Spinal cord (tissue), 10 donors: ENCODE data around the gene TRPM4. TPM values are rescaled to one million over a fixed set of nuclear protein-coding genes. Genes with fewer than 3 reads are reported as not detected.
"Not testable (repeated sequence)": the region's sequence is repeated elsewhere in the genome, so short reads cannot be mapped to it uniquely, and the experiment has no call there.

ENCODE experiments used
- DNase-seq, 6 donors: peaks; one replicate each; pipeline versions ENCODE4 v3.0.0 to v3.0.0-alpha.2; 2013 to 2015; ENCODE audit warnings: low spot score in 6 of 6, low read depth in 4 of 6
- H3K27ac ChIP-seq: one replicate; pipeline ENCODE4 v1.5.1; 2013; ENCODE audit warnings: low read depth, low read length, control low read depth
- H3K27me3 ChIP-seq: one replicate; pipeline ENCODE4 v1.6.1; 2013; ENCODE audit warnings: low read length; ENCODE audit not compliant: control insufficient read depth, insufficient read depth
- H3K36me3 ChIP-seq: one replicate; pipeline ENCODE4 v1.6.1; 2013; ENCODE audit warnings: low read length; ENCODE audit not compliant: control insufficient read depth, insufficient read depth
- H3K4me1 ChIP-seq: one replicate; pipeline ENCODE4 v1.6.1; 2013; ENCODE audit warnings: low read length; ENCODE audit not compliant: control insufficient read depth, insufficient read depth
- H3K4me3 ChIP-seq: one replicate; pipeline ENCODE4 v1.5.1; 2013; ENCODE audit warnings: low read depth, low read length, control low read depth
- H3K9me3 ChIP-seq: one replicate; pipeline ENCODE4 v1.6.1; 2013; ENCODE audit warnings: low read length; ENCODE audit not compliant: control insufficient read depth, insufficient read depth
- WGBS: methylation state at CpG from one replicate; pipeline ENCODE4 v1.1.5; 2013; ENCODE audit warnings: missing lambda C conversion rate; ENCODE audit not compliant: insufficient coverage; 5-methylcytosine and 5-hydroxymethylcytosine counted together
- polyA plus RNA-seq, 2 donors: library from polyadenylated mRNA; unstranded; fragments of 120-200 nt; gene quantifications; one replicate each; pipeline ENCODE4 v1.2.1, GENCODE V29; 2013; ENCODE audit not compliant: insufficient read length in 2 of 2
- total RNA-seq, 2 donors: library from RNA; depleted of rRNA in 1 of 2; stranded (reverse); fragments of 120-200 nt in 1 of 2; fragments of >200 nt in 1 of 2; gene quantifications; one replicate each; pipeline versions ENCODE4 v1.2.3 to v1.2.4, GENCODE V29; 2013 to 2014
- donor health status: healthy.

The TRPM4 gene
- total and polyA plus RNA-seq, 4 donors = 9.2 to 30.7 (median 15.1) TPM

DNA sequence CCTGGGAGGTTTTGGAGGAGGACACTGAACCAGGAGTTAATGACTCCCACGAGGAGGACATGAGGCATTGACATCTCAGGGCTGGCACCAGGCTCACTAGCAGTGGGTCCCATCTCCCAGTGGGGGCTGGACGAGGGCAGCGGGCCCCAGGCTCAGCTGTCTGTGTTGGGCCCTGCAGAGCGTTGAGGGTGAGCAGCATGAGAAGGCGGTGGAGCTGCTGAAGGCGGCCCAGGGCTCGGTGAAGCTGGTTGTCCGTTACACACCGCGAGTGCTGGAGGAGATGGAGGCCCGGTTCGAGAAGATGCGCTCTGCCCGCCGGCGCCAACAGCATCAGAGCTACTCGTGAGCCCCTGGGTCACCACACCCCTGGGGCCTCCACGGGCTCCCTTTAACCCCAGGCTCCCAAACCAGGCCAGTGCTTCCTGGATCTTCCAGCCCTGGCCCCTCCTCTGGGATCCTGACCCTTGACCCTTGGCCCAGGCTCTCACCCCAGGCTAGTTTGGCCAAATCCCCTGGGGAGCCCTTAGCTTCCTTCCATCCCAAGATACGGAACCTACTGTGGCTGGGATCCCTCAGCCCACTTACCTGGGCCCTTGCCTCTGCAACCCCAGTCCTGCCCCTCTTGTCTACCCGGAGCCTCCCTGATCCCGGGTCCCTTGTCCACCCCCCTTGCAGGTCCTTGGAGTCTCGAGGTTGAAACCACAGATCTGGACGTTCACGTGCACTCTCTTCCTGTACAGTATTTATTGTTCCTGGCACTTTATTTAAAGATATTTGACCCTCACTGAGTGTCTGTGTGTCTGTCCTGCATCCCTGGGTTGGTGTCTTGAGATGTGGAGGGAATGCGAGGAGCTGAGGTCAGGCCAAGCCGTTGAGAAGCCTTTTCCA is 39.7 kb upstream of the TRPM4 start:
- 74% methylated on average over 23 of the region's 26 CpGs for WGBS
- H3K9me3 ChIP-seq = no peaks in the 10 kb centered on the region
- H3K36me3 ChIP-seq = peaks cover 18% of the 10 kb centered on the region
- peak overlapping the region; percentile 93 for H3K27ac ChIP-seq
- peak overlapping the region; percentile 71 for H3K4me3 ChIP-seq
- H3K27me3 ChIP-seq = peaks cover 5% of the 10 kb centered on the region
- DNase-seq = no peak
- H3K4me1 ChIP-seq = peaks cover 52% of the 10 kb centered on the region

DNA sequence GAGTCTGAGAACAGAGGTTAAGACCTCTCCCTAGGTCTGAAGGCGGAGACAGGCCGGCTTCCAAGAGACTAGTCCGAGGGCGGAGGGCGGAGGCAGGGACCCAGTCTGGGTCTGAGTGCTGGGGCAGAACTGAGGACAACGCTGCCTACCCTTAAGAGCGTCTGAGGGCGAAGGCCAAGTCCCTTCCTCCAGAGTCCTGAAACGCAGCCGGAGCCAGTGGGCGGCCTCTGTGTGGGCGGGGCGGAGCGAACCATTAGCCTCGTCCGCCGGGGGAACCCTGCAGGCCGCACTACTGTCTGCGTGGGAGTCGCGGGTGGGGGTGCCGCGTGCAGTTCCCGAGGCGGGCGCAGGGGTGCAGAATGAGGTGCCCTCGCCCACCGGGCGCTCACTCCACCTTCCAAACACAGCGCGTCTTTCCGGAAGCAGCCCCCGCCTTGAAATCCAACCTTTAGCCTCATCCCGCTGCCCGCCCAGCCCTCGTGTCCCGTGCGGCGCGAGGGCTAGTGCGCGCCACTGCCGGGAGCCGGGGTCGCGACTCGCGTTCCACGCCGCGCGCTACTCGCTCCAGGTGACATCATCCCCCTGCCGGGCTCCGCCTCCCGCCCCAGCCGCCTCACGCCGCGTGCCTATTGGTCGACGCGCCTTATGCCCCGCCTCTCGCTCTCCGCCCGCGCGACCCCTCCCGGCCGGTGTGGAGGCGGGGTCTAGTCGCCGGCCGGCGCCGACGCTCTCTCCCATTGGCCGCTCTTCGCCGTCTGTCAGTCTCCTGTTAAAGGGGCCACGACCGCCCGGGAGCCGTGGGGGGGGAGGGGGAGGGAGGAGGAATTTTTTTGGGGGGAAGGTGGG is 38.8 kb upstream of the TRPM4 start, which contains the start of gene C19orf73:
TSS of gene C19orf73 (minus strand) at position 579 of the 846 bp plus-strand sequence. CDS start at position 458, 121 bp downstream.
- H3K27ac ChIP-seq = peak within 1 kb of the TSS; percentile 93
- peaks cover 18% of the 10 kb centered on the region for H3K36me3 ChIP-seq
- H3K4me3 ChIP-seq = peak within 1 kb of the TSS; percentile 71
- no peaks in the 10 kb centered on the region for H3K9me3 ChIP-seq
- peaks cover 5% of the 10 kb centered on the region for H3K27me3 ChIP-seq
- DNase-seq = peak in 5 of 6 donors; percentile 89 to 99 (median 93)
- under 1% methylated on average over 85 of the region's 85 CpGs for WGBS
- H3K4me1 ChIP-seq = peaks cover 44% of the 10 kb centered on the region

DNA sequence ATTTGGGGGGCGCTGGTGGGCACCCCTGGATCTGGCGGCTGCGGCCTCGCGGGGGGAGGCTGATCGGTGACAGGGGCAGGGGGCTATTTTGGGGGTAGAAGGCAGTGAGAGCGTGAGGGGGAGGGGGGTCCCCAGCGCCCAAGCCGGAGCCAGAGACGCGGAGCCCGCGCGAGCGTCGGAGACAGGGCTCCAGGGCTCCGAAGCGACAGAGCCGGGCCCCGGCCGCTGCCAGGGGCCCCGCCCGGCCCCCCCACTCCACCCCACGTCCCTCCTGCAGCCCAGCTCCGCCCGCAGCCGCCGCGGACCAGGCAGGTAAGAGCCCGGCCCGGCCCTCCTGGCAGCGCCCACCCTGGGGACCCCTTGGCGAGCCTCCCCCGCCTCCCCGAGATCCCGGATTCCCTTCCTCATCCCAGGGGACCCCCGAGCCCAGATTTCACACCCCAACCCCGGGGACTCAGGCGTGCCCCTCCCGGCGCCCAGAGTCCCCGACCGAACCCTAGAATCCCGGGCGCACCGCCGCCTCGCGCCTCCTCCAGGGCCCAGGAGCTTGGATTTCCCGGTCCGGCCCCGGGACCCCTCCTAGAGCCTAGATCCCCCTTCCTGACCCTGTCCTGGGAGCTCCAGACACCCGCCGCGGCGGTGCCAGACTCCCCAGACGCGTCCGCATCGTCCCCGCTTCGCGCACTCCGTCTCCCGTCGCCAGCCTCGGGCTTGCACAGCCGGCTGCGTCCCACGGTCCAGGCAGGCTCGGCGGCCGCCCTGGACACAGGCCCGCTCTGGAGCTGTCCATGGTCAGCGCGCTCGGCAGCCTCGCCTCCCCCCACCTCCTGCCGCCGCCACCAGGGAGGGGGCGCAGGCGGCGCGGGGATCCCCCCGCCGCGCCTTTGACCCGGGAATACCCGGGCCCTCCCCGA is 37.9 kb upstream of the TRPM4 start, which contains the start of gene PPFIA3:
TSS of gene PPFIA3 (plus strand) at position 134 of the 914 bp plus-strand sequence. CDS start 8,330 bp downstream, outside the sequence.
- WGBS = under 1% methylated on average over 83 of the region's 90 CpGs
- no peaks in the 10 kb centered on the region for H3K9me3 ChIP-seq
- peaks cover 5% of the 10 kb centered on the region for H3K27me3 ChIP-seq
- peak within 1 kb of the TSS; percentile 93 for H3K27ac ChIP-seq
- H3K4me3 ChIP-seq = peak within 1 kb of the TSS; percentile 71
- peaks cover 18% of the 10 kb centered on the region for H3K36me3 ChIP-seq
- DNase-seq = peak in 2 of 6 donors; percentile 49 to 68
- peaks cover 42% of the 10 kb centered on the region for H3K4me1 ChIP-seq

DNA sequence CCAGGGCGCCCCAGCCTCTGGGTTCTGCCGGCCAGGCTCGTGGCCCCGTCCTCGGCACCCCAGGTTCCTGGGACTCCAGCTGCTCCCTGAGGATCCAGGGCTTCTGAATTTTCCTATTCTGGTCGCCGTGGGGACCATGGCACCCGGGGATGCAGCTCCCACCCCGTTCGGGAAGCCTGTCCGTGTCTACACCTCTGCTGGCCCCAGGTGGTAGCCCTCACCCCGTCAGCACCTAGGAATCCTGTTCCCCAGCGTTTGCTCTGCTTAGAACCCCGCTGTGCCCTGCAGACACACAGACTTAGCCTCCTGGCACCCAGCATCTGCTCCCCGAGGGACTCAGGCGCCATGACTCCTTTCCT is 37.3 kb upstream of the TRPM4 start:
- peaks cover 40% of the 10 kb centered on the region for H3K4me1 ChIP-seq
- no peak for DNase-seq
- peaks cover 18% of the 10 kb centered on the region for H3K36me3 ChIP-seq
- 8% methylated on average over 16 of the region's 16 CpGs for WGBS
- H3K27ac ChIP-seq = no peak overlapping the region
- H3K4me3 ChIP-seq = no peak overlapping the region
- no peaks in the 10 kb centered on the region for H3K9me3 ChIP-seq
- peaks cover 5% of the 10 kb centered on the region for H3K27me3 ChIP-seq

DNA sequence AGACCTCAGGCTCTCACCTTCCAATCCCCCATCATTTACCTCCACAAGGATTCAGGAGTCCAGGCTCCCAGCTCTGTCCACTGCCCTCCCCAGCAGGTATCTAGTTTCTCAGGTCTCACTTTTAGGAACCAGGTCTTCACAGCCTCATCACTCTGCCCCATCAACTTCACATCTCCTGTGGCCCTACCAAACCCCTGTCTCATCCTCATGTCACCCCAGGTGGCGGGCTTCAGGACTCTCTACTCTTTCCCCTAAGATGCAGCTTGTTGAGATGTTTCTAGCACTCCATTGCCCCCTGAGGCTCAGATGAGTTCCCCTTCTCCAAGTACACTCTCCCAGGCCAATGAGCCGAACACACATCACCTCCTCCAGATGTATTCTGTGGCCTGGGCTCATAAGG is 36.7 kb upstream of the TRPM4 start:
- H3K27me3 ChIP-seq = peaks cover 5% of the 10 kb centered on the region
- peaks cover 16% of the 10 kb centered on the region for H3K36me3 ChIP-seq
- no peak overlapping the region for H3K27ac ChIP-seq
- H3K4me1 ChIP-seq = peaks cover 36% of the 10 kb centered on the region
- 100% methylated on average over 1 of the region's 2 CpGs for WGBS
- no peaks in the 10 kb centered on the region for H3K9me3 ChIP-seq
- no peak for DNase-seq
- H3K4me3 ChIP-seq = no peak overlapping the region

DNA sequence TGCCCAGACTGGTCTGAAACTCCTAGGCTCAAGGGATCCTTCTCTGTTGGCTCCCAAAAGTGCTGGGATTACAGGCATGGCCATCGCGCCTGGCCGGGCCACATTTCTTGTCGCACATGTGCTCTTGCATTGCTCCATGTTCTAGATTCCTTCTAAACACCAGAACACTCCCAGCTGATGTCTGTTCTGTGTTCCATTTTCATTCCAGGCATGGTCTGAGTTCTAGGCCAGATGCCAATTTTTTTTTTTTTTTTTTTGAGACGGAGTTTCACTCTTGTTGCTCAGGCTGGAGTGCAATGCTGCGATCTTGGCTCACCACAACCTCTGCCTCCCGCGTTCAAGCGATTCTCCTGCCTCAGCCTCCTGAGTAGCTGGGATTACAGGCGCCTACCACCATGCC is 35.8 kb upstream of the TRPM4 start:
- H3K4me3 ChIP-seq, H3K9me3 ChIP-seq, H3K36me3 ChIP-seq, DNase-seq, H3K27ac ChIP-seq, H3K27me3 ChIP-seq: not testable (repeated sequence)
- H3K4me1 ChIP-seq = peaks cover 36% of the 10 kb centered on the region
- WGBS = 95% methylated on average over 4 of the region's 10 CpGs

DNA sequence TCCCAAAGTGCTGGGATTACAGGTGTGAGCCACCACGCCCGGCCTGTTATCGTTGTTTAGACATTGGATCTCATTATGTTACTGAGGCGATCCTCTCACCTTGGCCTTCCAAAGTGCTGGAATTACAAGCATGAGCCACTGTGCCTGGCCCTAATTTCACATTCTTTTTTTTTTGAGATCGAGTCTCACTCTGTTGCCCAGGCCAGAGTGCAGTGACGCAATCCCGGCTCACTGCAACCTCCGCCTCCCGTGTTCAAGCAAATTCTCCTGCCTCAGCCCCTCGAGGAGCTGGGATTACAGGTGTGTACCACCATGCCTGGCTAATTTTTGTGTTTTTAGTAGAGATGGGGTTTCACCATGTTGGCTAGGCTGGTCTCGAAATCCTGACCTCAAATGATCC is 34.3 kb upstream of the TRPM4 start:
- 91% methylated on average over 11 of the region's 11 CpGs for WGBS
- not testable (repeated sequence) for H3K4me3 ChIP-seq, DNase-seq, H3K27me3 ChIP-seq, H3K9me3 ChIP-seq, H3K27ac ChIP-seq, H3K36me3 ChIP-seq
- peaks cover 33% of the 10 kb centered on the region for H3K4me1 ChIP-seq

DNA sequence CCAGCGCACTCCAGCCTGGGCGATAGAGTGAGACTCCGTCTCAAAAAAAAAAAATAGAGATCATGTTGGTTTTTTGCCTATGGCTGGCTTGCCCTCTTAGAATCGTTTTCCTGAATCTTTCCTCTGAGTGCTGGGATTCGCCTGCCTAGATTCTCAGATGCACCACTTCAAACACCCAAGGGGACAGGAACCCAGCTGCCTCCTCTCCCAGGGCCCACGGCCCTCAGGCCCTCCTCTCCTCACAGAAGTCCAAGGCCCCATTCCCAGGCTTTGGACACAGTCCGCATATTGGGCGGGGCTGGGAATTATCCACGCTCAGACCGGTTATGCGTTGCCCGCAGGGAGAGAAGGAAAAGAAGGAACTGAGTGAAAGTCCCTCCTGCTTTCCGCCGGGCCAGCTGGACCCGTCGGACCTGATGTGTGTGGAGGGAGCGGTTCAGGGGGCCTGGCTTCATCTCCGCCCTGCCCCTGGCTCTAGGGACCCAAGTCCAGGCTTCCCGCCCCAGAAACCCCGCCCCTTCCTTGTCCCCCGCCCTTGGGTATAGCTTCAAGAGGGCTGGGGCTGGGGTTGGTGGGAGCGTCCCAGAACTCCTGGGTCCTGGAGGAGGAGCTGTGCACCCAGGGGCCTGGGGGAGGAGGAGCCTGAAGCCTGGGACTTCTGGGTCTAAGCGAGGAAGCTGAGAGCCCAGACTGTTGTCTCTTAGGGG is 32.4 kb upstream of the TRPM4 start:
- no peaks in the 10 kb centered on the region for H3K9me3 ChIP-seq
- H3K27ac ChIP-seq = no peak overlapping the region
- WGBS = 31% methylated on average over 14 of the region's 23 CpGs
- H3K4me1 ChIP-seq = peaks cover 28% of the 10 kb centered on the region
- peaks cover 2% of the 10 kb centered on the region for H3K27me3 ChIP-seq
- H3K4me3 ChIP-seq = no peak overlapping the region
- peaks cover 18% of the 10 kb centered on the region for H3K36me3 ChIP-seq
- no peak for DNase-seq
